ENCODE measurements around the gene CRYM.

Gene CRYM

GRCh38 chr16:21244518-21245215 lies 33.4 kb downstream of the CRYM start:
- DNase-seq (ENCODE audit: low read depth): no peak

- no peak for DNase-seq (ENCODE audit: low read depth)
Observed at GRCh38 chr16:21242756-21243155, 35.3 kb downstream of the CRYM start.

GRCh38 chr16:21239646-21240045 lies 38.4 kb downstream of the CRYM start:
- no peak for DNase-seq (ENCODE audit: low read depth)

GRCh38 chr16:21236831-21237230 lies 41.3 kb downstream of the CRYM start:
- no peak for DNase-seq (ENCODE audit: low read depth)

- no peak for DNase-seq (ENCODE audit: low read depth)
Observed at GRCh38 chr16:21235199-21235585, 42.9 kb downstream of the CRYM start.

GRCh38 chr16:21233521-21234150 lies 44.5 kb downstream of the CRYM start, which contains the start of gene ANKS4B:
TSS of gene ANKS4B (plus strand) at chr16:21233699. CDS start at chr16:21233738, 39 bp downstream.
- no peak for DNase-seq (ENCODE audit: low read depth)

- DNase-seq (ENCODE audit: low read depth): no peak
Observed at GRCh38 chr16:21233045-21233520, 45.0 kb downstream of the CRYM start.

GRCh38 chr16:21228361-21228872 lies 49.7 kb downstream of the CRYM start:
- DNase-seq (ENCODE audit: low read depth): no peak

- no peak for DNase-seq (ENCODE audit: low read depth)
Observed at GRCh38 chr16:21227866-21228265, 50.2 kb downstream of the CRYM start.

- no peak for DNase-seq (ENCODE audit: low read depth)
Observed at GRCh38 chr16:21226749-21227148, 51.3 kb downstream of the CRYM start.

- DNase-seq (ENCODE audit: low read depth): no peak
Observed at GRCh38 chr16:21224800-21225199, 53.3 kb downstream of the CRYM start.

- DNase-seq (ENCODE audit: low read depth): no peak
Observed at GRCh38 chr16:21223787-21224186, 54.3 kb downstream of the CRYM start.

GRCh38 chr16:21222495-21223337 lies 55.4 kb downstream of the CRYM start:
- no peak for DNase-seq (ENCODE audit: low read depth)

GRCh38 chr16:21219551-21219950 lies 58.5 kb downstream of the CRYM start:
- DNase-seq (ENCODE audit: low read depth): no peak

- no peak for DNase-seq (ENCODE audit: low read depth)
Observed at GRCh38 chr16:21218153-21218552, 59.9 kb downstream of the CRYM start.

GRCh38 chr16:21217121-21217520 lies 61.0 kb downstream of the CRYM start:
- no peak for DNase-seq (ENCODE audit: low read depth)

GRCh38 chr16:21214086-21214485 lies 64.0 kb downstream of the CRYM start:
- no peak for DNase-seq (ENCODE audit: low read depth)

GRCh38 chr16:21211486-21211885 lies 66.6 kb downstream of the CRYM start, which contains the start of gene ZP2:
TSS of gene ZP2 (minus strand) at chr16:21211574. CDS start at chr16:21211547, 27 bp downstream.
- DNase-seq (ENCODE audit: low read depth): no peak

Data from GM04503 (cell line).